ENCODE measurements around the gene NOP10.
A peak's percentile ranks its signal among the peaks of the same experiment; 100 is the strongest.
"Not testable (repeated sequence)": the region's sequence is repeated elsewhere in the genome, so short reads cannot be mapped to it uniquely, and the experiment has no call there.

The NOP10 gene

GRCh38 chr15:34342737-34343575 lies at the start of gene NOP10, which contains the start of gene NUTM1:
TSS of gene NOP10 (minus strand) at chr15:34343136. CDS start at chr15:34343073, 63 bp downstream.
TSS of gene NUTM1 (plus strand) at chr15:34343315. CDS start at chr15:34343697, 382 bp downstream.
- peak; percentile 86 for DNase-seq (ENCODE audit: low read depth)
- TF ChIP-seq CTCF (IDR thresholded peaks at IDR 0.05; ENCODE audit: low read depth, low read length, missing control alignments), result peak; percentile 92
- peak within 1 kb of the TSS; percentile 60 for H3K4me3 ChIP-seq (ENCODE audit: low read depth, low read length)
- in situ Hi-C loops (cut with HindIII; ENCODE audit: low sequenced_read_pairs), result no loop called here

DNA sequence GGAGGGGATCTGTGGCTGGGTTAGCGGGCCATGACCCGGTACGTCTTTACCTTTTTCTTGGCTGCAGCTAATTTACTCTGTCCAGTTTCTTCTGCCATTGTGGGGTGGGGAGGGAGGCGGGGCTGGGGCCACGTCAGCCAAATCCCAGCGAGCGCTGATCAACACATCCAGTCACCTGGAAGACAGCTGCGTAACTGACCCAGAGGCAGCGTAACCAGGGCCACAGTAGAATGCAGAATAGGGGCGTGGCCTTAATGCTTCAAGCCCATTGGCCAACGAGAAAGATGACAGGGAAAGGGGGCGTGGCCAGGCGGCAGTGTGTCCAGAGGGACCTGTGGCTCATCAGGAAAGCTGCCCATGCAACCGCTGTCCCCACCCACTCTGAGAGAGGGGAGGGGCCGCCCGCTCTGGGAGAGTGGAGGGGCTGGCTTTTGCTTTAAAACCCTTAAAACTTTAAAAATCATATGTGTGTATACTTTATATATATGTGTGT lies 46.7 kb upstream of the NOP10 start:
- H3K4me3 ChIP-seq (ENCODE audit: low read depth, low read length); in situ Hi-C loops (cut with HindIII; ENCODE audit: low sequenced_read_pairs); DNase-seq (ENCODE audit: low read depth): not testable (repeated sequence)

- DNase-seq (ENCODE audit: low read depth); H3K4me3 ChIP-seq (ENCODE audit: low read depth, low read length); in situ Hi-C loops (cut with HindIII; ENCODE audit: low sequenced_read_pairs): not testable (repeated sequence)
Observed at GRCh38 chr15:34381829-34382521, 39.0 kb upstream of the NOP10 start.

- in situ Hi-C loops (cut with HindIII; ENCODE audit: low sequenced_read_pairs); H3K4me3 ChIP-seq (ENCODE audit: low read depth, low read length): not testable (repeated sequence)
Observed at GRCh38 chr15:34380491-34380890, 37.6 kb upstream of the NOP10 start.

DNA sequence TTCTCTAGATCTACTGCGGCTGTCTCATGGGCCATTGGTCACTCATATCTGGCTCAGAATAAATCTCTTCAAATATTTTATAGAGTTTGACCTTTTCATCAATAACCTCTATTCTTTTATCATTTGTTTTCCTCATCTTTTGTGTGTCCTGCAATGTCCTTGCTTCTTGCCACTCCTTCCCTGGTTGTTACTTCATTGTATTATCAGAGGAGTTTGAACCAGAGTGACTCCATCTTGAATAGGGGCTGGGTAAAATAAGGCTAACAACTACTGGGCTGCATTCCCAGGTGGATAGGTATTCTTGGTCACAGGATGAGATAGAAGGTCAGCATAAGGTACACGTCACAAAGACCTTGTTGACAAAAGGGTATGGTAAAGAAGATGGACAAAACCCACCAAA lies 33.9 kb upstream of the NOP10 start:
- no peak for DNase-seq (ENCODE audit: low read depth)
- in situ Hi-C loops (cut with HindIII; ENCODE audit: low sequenced_read_pairs), result no loop called here
- no peak overlapping the region for H3K4me3 ChIP-seq (ENCODE audit: low read depth, low read length)
- TF ChIP-seq CTCF (IDR thresholded peaks at IDR 0.05; ENCODE audit: low read depth, low read length, missing control alignments), result no peak

More at GRCh38 chr15:34380491-34380890, 37.6 kb upstream of the NOP10 start:
- DNase-seq (ENCODE audit: low read depth), result not testable (repeated sequence)

DNA sequence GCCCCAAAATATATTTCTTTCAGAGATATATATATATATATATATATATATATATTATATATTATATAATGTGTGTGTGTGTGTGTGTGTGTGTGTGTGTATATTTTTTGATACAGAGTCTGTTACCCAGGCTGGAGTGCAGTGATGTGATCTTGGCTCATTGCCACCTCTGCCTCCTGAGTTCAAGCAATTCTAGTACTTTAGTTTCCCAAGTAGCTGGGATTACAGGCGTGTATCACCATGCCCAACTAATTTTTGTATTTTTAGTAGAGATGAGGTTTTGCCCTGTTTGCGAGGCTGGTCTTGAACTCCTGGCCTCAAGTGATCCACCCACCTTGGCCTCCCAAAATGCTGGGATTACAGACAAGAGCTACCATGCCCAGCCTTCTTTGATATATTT lies 32.6 kb upstream of the NOP10 start:
- H3K4me3 ChIP-seq (ENCODE audit: low read depth, low read length); in situ Hi-C loops (cut with HindIII; ENCODE audit: low sequenced_read_pairs); DNase-seq (ENCODE audit: low read depth): not testable (repeated sequence)

GRCh38 chr15:34374816-34375215 lies 31.9 kb upstream of the NOP10 start:
- DNase-seq (ENCODE audit: low read depth), result no peak
- in situ Hi-C loops (cut with HindIII; ENCODE audit: low sequenced_read_pairs), result no loop called here
- no peak for TF ChIP-seq CTCF (IDR thresholded peaks at IDR 0.05; ENCODE audit: low read depth, low read length, missing control alignments)
- no peak overlapping the region for H3K4me3 ChIP-seq (ENCODE audit: low read depth, low read length)

DNA sequence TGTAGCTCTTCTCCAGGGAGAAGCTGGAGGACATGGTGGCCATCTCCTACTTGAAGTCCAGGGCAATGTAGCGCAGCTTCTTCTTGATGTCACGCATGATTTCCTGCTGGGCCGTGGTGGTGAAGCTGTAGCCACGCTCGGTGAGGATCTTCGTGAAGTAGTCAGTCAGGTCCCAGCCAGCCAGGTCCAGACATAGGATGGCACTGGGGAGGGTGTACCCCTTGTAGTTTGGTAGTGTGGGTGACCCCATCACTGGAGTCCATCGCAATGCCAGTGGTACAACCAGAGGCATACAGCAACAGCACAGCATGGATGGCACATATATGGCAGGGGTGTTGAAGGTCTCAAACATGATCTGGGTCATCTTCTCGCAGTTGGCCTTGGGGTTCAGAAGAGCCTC lies 31.0 kb upstream of the NOP10 start:
- H3K4me3 ChIP-seq (ENCODE audit: low read depth, low read length), result no peak overlapping the region
- DNase-seq (ENCODE audit: low read depth), result no peak
- TF ChIP-seq CTCF (IDR thresholded peaks at IDR 0.05; ENCODE audit: low read depth, low read length, missing control alignments), result no peak
- in situ Hi-C loops (cut with HindIII; ENCODE audit: low sequenced_read_pairs), result no loop called here
